HEK293 (cell line): ENCODE measurements around the gene KCNMB2.

Experiments
- CTCF ChIP-seq: fragments of 450-650 bp; formaldehyde crosslinking; IDR thresholded peaks from 2 replicates; pipeline ENCODE4 v1.5.1; 2016; ENCODE audit warnings: missing biosample characterization, missing genetic modification characterization
- PATZ1 ChIP-seq: fragments of 450-650 bp; formaldehyde crosslinking; IDR thresholded peaks from 2 replicates; pipeline ENCODE4 v1.5.1; 2016; ENCODE audit warnings: missing biosample characterization, missing genetic modification characterization
- PRDM10 ChIP-seq: fragments of 450-650 bp; formaldehyde crosslinking; IDR thresholded peaks from 2 replicates; pipeline ENCODE4 v1.5.1; 2016; ENCODE audit warnings: missing biosample characterization, missing genetic modification characterization
- REST ChIP-seq: fragments of 450-650 bp; formaldehyde crosslinking; IDR thresholded peaks from 2 replicates; pipeline ENCODE4 v1.5.1; 2016; ENCODE audit warnings: missing biosample characterization, missing genetic modification characterization
- ZBTB44 ChIP-seq: fragments of 450-650 bp; IDR thresholded peaks from 2 replicates; pipeline ENCODE4 v1.5.1; 2018; ENCODE audit warnings: missing biosample characterization, mild to moderate bottlenecking, missing genetic modification characterization
- ZNF112 ChIP-seq: fragments of 450-650 bp; formaldehyde crosslinking; IDR thresholded peaks from 2 replicates; pipeline ENCODE4 v1.5.0; 2017; ENCODE audit warnings: missing biosample characterization, missing genetic modification characterization
- ZNF132 ChIP-seq: fragments of 450-650 bp; formaldehyde crosslinking; IDR thresholded peaks from 2 replicates; pipeline ENCODE4 v1.5.1; 2017; ENCODE audit warnings: missing biosample characterization, missing genetic modification characterization, borderline replicate concordance
- ZNF274 ChIP-seq, 2 experiments: fragments of 200-500 bp in 1 of 2; fragments of 450-650 bp in 1 of 2; sonication (Bioruptor generic) in 1 of 2; formaldehyde crosslinking in 1 of 2; IDR thresholded peaks; 2 replicates each; pipeline versions ENCODE4 v1.5.1 to v1.6.1; 2014 to 2016; ENCODE audit warnings: borderline replicate concordance in 1 of 2, inconsistent platforms in 1 of 2, low read length in 1 of 2, missing biosample characterization in 1 of 2, missing genetic modification characterization in 1 of 2
- ZNF658 ChIP-seq: fragments of 450-650 bp; formaldehyde crosslinking; IDR thresholded peaks from 2 replicates; pipeline ENCODE4; 2016; ENCODE audit warnings: missing biosample characterization, missing genetic modification characterization
- ZSCAN5A ChIP-seq: fragments of 450-650 bp; formaldehyde crosslinking; IDR thresholded peaks from 2 replicates; pipeline ENCODE4 v1.5.1; 2016; ENCODE audit warnings: missing biosample characterization, missing genetic modification characterization

- TF ChIP-seq ZNF274 (IDR thresholded peaks at IDR 0.05; ENCODE audit: low read length) = no peak
- TF ChIP-seq ZNF274 (tag by site-specific recombination; IDR thresholded peaks at IDR 0.05; ENCODE audit: borderline replicate concordance) = no peak
- no peak for TF ChIP-seq REST (tag by site-specific recombination)
- no peak for TF ChIP-seq CTCF
- TF ChIP-seq PRDM10 (tag by site-specific recombination) = no peak
- TF ChIP-seq PATZ1 (tag by site-specific recombination) = no peak
- TF ChIP-seq ZSCAN5A (tag by site-specific recombination) = no peak
- no peak for TF ChIP-seq ZNF112 (tag by site-specific recombination)
- TF ChIP-seq ZNF132 (tag by site-specific recombination) = no peak
- TF ChIP-seq ZBTB44 = no peak
- no peak for TF ChIP-seq ZNF658 (tag by site-specific recombination)
Measured at GRCh38 chr3:178743297-178743696, 207.1 kb downstream of the KCNMB2 start.
